ENCODE results near the gene TTLL11. TPM values are rescaled to one million over a fixed set of nuclear protein-coding genes. Genes with fewer than 3 reads are reported as not detected.

Gene TTLL11, protein sequence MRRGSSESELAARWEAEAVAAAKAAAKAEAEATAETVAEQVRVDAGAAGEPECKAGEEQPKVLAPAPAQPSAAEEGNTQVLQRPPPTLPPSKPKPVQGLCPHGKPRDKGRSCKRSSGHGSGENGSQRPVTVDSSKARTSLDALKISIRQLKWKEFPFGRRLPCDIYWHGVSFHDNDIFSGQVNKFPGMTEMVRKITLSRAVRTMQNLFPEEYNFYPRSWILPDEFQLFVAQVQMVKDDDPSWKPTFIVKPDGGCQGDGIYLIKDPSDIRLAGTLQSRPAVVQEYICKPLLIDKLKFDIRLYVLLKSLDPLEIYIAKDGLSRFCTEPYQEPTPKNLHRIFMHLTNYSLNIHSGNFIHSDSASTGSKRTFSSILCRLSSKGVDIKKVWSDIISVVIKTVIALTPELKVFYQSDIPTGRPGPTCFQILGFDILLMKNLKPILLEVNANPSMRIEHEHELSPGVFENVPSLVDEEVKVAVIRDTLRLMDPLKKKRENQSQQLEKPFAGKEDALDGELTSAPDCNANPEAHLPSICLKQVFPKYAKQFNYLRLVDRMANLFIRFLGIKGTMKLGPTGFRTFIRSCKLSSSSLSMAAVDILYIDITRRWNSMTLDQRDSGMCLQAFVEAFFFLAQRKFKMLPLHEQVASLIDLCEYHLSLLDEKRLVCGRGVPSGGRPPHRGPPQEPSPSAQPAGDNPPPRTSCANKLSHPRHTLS
- 3.6 and 4.6 TPM in 2 replicates for total RNA-seq

DNA sequence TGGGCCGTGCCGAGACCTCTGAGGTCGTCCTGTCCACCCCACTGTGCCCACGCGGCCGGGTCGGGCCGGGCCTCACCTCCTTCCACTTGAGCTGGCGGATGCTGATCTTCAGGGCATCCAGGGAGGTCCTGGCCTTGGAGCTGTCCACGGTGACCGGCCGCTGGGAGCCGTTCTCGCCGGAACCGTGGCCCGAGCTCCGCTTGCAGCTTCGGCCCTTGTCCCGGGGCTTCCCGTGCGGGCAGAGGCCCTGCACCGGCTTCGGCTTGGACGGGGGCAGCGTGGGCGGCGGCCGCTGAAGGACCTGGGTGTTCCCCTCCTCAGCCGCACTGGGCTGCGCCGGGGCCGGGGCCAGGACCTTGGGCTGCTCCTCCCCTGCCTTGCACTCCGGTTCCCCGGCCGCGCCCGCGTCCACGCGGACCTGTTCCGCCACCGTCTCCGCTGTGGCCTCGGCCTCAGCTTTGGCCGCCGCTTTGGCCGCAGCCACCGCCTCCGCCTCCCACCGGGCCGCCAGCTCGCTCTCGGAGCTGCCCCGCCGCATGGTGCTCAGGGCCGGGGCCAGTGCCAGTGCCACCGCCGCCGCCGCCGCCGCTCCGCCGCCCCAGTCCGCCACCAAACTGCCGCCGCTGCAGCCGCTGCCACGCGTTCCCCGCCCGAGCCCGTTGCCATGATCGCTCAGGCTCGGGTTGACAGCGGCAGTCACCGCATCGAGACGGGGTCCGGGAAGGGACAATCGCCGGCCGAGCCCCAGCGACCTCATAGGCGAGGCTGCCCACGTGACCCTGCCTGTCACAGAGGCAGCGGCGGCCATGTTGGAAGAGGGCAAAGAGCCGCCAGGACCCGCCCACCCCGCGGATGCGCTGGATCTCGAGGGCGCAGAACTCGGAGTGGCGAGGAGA is at the start of gene TTLL11:
Gene TTLL11 (minus strand): TSS at position 698 of the 896 bp plus-strand sequence. CDS start 160 bp downstream, at position 538.

Other genes with a start within 250 kb of the TTLL11 start
- gene NDUFA8, start 66.5 kb upstream of the TTLL11 start, total RNA-seq, result 31.0 and 34.7 TPM in 2 replicates
- gene MORN5, start 66.6 kb upstream of the TTLL11 start, total RNA-seq, result not detected in 2 replicates
- gene LHX6, start 135.6 kb upstream of the TTLL11 start, total RNA-seq, result not detected in 2 replicates
- gene RBM18, start 171.5 kb upstream of the TTLL11 start, total RNA-seq, result 11.0 and 13.9 TPM in 2 replicates
- gene MRRF, start 171.6 kb upstream of the TTLL11 start, total RNA-seq, result 24.9 and 29.5 TPM in 2 replicates